Tibial artery (tissue), 4 donors: ENCODE data around the gene SORCS3.

Experiments used
- DNase-seq, 2 donors: peaks; one replicate each; pipeline ENCODE4 v3.0.0-alpha.2; 2019
- H3K27ac ChIP-seq, 2 donors: fragments of 200-600 bp; sonication (generic) in 1 of 2; 1 replicate in 1 of 2; 2 replicates in 1 of 2; pipeline ENCODE4 v1.5.1; 2018 to 2019; ENCODE audit warnings: mild to moderate bottlenecking in 1 of 2
- H3K27me3 ChIP-seq, 2 donors: fragments of 200-600 bp; sonication (generic) in 1 of 2; one replicate each; pipeline versions ENCODE4 v1.5.1 to v1.6.0; 2016 to 2019
- H3K36me3 ChIP-seq, 3 donors: fragments of 200-600 bp; sonication (generic) in 2 of 3; one replicate each; pipeline ENCODE4 v1.5.1; 2016 to 2019; ENCODE audit warnings: mild to moderate bottlenecking in 2 of 3
- H3K4me1 ChIP-seq, 4 donors: fragments of 200-600 bp; sonication (generic) in 2 of 4; 1 replicate in 3 of 4; 2 replicates in 1 of 4; pipeline ENCODE4 v1.5.1; 2016 to 2019
- H3K4me3 ChIP-seq, 2 donors: fragments of 200-600 bp; sonication (generic) in 1 of 2; 1 replicate in 1 of 2; 2 replicates in 1 of 2; pipeline ENCODE4 v1.5.1; 2018 to 2019; ENCODE audit warnings: mild to moderate bottlenecking in 2 of 2
- H3K9me3 ChIP-seq, 3 donors: fragments of 200-600 bp; sonication (generic) in 1 of 3; one replicate each; pipeline ENCODE4 v1.5.1; 2016 to 2019
- CTCF ChIP-seq, 2 experiments: fragments of 200-600 bp in 1 of 2; fragments of 450-650 bp in 1 of 2; IDR thresholded peaks; one replicate each; pipeline ENCODE4 v1.5.1; 2017 to 2019; ENCODE audit warnings: antibody characterized with exemption in 2 of 2, mild to moderate bottlenecking in 1 of 2, moderate library complexity in 1 of 2
- intact Hi-C: fragments of 100-400 bp; cut with DNase I; formaldehyde crosslinking; loops from one replicate; pipeline ENCODE4 v1.15.0; 2023; ENCODE audit warnings: low total_unique reads

SORCS3 gene

GRCh38 chr10:104895541-104895940, 254.5 kb downstream of the SORCS3 start:
- TF ChIP-seq CTCF (IDR thresholded peaks at IDR 0.05): no peak
- no peak overlapping the region for H3K27ac ChIP-seq
- H3K4me1 ChIP-seq: no peaks in the 10 kb centered on the region
- no peaks in the 10 kb centered on the region for H3K36me3 ChIP-seq
- intact Hi-C loops: no loop called here
- H3K9me3 ChIP-seq: no peaks in the 10 kb centered on the region
- H3K27me3 ChIP-seq: no peaks in the 10 kb centered on the region
- DNase-seq: no peak
- H3K4me3 ChIP-seq: no peak overlapping the region

- intact Hi-C loops: no loop called here
These were observed 254.9 kb downstream of the SORCS3 start for GRCh38 chr10:104895981-104896380.

GRCh38 chr10:104897696-104898095, 256.6 kb downstream of the SORCS3 start:
- Histone ChIP-seq H3K27me3 (no peaks in the 10 kb centered on the region), H3K36me3 (no peaks in the 10 kb centered on the region), H3K27ac (no peak overlapping the region), H3K9me3 (no peaks in the 10 kb centered on the region), H3K4me3 (no peak overlapping the region), H3K4me1 (no peaks in the 10 kb centered on the region)
- no peak for DNase-seq
- intact Hi-C loops: no loop called here
- TF ChIP-seq CTCF (IDR thresholded peaks at IDR 0.05): no peak

More at GRCh38 chr10:104895981-104896380, 254.9 kb downstream of the SORCS3 start:
- TF ChIP-seq CTCF (IDR thresholded peaks at IDR 0.05): no peak
- Histone ChIP-seq H3K9me3 (no peaks in the 10 kb centered on the region), H3K4me1 (no peaks in the 10 kb centered on the region), H3K27ac (no peak overlapping the region), H3K36me3 (no peaks in the 10 kb centered on the region), H3K27me3 (no peaks in the 10 kb centered on the region), H3K4me3 (no peak overlapping the region)
- DNase-seq: no peak

- H3K4me3 ChIP-seq: no peak overlapping the region
- H3K9me3 ChIP-seq: no peaks in the 10 kb centered on the region
- DNase-seq: no peak
- H3K27ac ChIP-seq: no peak overlapping the region
- H3K36me3 ChIP-seq: no peaks in the 10 kb centered on the region
- intact Hi-C loops: no loop called here
- no peak for TF ChIP-seq CTCF (IDR thresholded peaks at IDR 0.05)
- no peaks in the 10 kb centered on the region for H3K4me1 ChIP-seq
- H3K27me3 ChIP-seq: no peaks in the 10 kb centered on the region
These were observed 258.7 kb downstream of the SORCS3 start for GRCh38 chr10:104899779-104900178.

- Histone ChIP-seq H3K4me3 (no peak overlapping the region), H3K27me3 (no peaks in the 10 kb centered on the region), H3K27ac (no peak overlapping the region), H3K9me3 (no peaks in the 10 kb centered on the region), H3K4me1 (no peaks in the 10 kb centered on the region), H3K36me3 (no peaks in the 10 kb centered on the region)
- TF ChIP-seq CTCF (IDR thresholded peaks at IDR 0.05): no peak
- DNase-seq: no peak
- intact Hi-C loops: no loop called here
These were observed 262.3 kb downstream of the SORCS3 start for GRCh38 chr10:104903433-104903832.

- no peak overlapping the region for H3K27ac ChIP-seq
- H3K4me3 ChIP-seq: no peak overlapping the region
- H3K4me1 ChIP-seq: no peaks in the 10 kb centered on the region
- H3K27me3 ChIP-seq: no peaks in the 10 kb centered on the region
- no peaks in the 10 kb centered on the region for H3K9me3 ChIP-seq
- TF ChIP-seq CTCF (IDR thresholded peaks at IDR 0.05): no peak
- intact Hi-C loops: no loop called here
- H3K36me3 ChIP-seq: no peaks in the 10 kb centered on the region
- DNase-seq: no peak
These were observed 263.7 kb downstream of the SORCS3 start for GRCh38 chr10:104904753-104905323.
